GM18870 (cell line): ENCODE data around the gene WDFY2.
A peak's percentile ranks its signal among the peaks of the same experiment; 100 is the strongest.
"Not testable (repeated sequence)": the region's sequence is repeated elsewhere in the genome, so short reads cannot be mapped to it uniquely, and the experiment has no call there.

Experiments
- ATAC-seq: cut with Tn5 transposase; IDR thresholded peaks from one replicate; pipeline ENCODE4 v1.9.1; 2021; ENCODE audit warnings: moderate library complexity; ENCODE audit not compliant: unreplicated experiment

Gene WDFY2, protein sequence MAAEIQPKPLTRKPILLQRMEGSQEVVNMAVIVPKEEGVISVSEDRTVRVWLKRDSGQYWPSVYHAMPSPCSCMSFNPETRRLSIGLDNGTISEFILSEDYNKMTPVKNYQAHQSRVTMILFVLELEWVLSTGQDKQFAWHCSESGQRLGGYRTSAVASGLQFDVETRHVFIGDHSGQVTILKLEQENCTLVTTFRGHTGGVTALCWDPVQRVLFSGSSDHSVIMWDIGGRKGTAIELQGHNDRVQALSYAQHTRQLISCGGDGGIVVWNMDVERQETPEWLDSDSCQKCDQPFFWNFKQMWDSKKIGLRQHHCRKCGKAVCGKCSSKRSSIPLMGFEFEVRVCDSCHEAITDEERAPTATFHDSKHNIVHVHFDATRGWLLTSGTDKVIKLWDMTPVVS

DNA sequence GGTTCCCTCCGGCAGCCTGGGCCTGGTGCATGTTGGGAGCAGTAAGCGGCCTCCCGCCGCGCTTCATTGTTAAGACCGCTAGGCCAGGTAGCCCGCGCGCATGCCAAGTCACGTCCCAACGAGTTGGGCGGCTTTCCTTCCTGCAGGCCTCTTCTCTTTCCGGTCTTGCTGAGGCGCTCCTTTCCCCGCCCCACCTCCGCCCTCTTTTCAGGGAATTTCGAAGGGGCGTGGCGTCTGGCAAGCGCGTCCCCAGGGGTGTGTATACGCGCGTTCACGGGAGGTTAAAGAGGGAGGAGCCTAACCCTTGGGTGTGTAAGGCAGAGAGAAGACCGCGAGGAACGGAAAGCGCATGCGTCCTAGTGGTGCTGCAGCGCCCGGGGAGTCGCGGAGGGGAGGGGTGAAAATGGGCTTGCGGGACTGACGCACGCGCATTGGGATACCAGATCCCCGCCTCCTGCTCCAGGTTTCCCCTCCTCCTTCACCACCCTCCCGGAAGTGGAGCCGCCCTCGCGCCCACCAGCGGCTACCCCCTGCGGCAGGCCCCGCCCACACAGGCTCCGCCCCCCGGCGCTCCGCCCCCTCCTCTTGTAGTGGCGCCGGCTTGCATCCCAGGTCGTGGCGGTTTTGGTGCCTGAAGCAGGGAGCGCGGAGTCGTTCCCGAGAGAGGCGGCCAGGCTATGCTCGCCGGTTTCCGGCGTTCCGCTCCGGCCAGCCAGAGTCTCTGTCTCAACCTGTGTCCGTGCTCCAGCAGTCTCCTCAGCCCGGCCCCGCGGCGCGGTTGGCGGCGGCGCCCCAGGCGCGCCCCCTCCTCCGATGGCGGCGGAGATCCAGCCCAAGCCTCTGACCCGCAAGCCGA lies at the start of gene WDFY2:
Gene WDFY2 (plus strand): TSS at position 588 of the 856 bp plus-strand sequence. CDS start 226 bp downstream, at position 814.
- peak; percentile 77 for ATAC-seq

GRCh38 chr13:51538591-51539179 lies 45.6 kb upstream of the WDFY2 start:
- ATAC-seq: no peak

- ATAC-seq: no peak
Observed at GRCh38 chr13:51539887-51540286, 44.4 kb upstream of the WDFY2 start.

GRCh38 chr13:51541037-51541436 lies 43.2 kb upstream of the WDFY2 start:
- ATAC-seq: no peak

DNA sequence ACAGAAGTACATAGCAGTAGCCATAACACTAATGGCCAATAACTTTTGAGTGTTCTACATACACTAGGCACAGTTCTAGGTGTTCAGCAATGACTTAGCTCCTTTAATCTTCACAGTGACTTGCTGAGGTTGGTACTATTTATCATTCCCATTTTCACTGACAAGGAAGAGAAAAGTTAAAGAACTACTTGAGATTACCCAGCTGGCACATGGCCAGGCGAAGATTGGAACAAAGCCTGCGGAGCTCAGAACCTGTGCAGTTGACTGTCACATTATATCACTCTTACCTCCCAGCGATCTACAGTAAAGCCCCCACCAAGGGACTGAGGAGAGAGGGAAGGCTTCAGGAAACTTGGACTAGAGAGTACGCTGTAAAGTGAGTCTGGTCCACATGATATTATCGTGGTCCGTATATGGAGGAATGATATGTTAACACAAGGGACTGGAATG lies 42.4 kb upstream of the WDFY2 start:
- ATAC-seq: no peak

- no peak for ATAC-seq
Observed at GRCh38 chr13:51542346-51543242, 41.7 kb upstream of the WDFY2 start.

DNA sequence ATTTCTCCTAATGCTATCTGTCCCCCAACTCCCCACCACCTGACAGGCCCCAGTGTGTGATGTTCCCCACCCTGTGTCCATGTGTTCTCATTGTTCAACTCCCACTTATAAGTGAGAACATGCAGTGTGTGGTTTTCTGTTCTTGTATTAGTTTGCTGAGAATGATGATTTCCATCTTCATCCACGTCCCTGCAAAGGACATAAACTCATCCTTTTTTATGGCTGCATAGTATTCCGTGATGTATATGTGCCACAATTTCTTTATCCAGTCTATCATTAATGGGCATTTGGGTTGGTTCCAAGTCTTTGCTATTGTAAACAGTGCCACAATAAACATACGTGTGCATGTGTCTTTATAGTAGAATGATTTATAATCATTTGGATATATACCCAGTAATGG lies 38.8 kb upstream of the WDFY2 start:
- ATAC-seq: not testable (repeated sequence)

- no peak for ATAC-seq
Observed at GRCh38 chr13:51547425-51548176, 36.7 kb upstream of the WDFY2 start.

- ATAC-seq: peak; percentile 71
Observed at GRCh38 chr13:51549050-51549449, 35.2 kb upstream of the WDFY2 start.

GRCh38 chr13:51549593-51549992 lies 34.7 kb upstream of the WDFY2 start:
- ATAC-seq: no peak

- ATAC-seq: no peak
Observed at GRCh38 chr13:51550151-51550550, 34.1 kb upstream of the WDFY2 start.

- ATAC-seq: no peak
Observed at GRCh38 chr13:51551416-51551815, 32.8 kb upstream of the WDFY2 start.

DNA sequence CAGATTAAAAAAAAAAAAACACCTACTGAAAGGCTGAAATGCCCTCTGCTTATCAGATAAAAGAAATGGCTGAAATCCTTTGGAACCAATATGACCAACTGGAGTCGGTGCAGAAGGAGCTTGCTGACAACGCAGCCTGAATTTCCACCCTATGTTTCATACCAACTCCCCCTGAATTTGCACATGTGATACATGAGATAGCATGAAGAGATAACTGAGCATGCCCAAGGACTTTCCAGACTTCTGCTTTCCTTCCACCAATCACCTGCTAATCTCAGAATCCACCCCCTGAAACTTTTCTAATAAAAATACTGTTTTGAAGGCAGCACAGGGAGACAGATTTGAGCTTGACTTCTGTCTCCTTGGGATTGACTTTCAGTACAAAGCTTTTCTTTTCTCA lies 32.2 kb upstream of the WDFY2 start:
- no peak for ATAC-seq

GRCh38 chr13:51553531-51553930 lies 30.7 kb upstream of the WDFY2 start:
- ATAC-seq: no peak

DNA sequence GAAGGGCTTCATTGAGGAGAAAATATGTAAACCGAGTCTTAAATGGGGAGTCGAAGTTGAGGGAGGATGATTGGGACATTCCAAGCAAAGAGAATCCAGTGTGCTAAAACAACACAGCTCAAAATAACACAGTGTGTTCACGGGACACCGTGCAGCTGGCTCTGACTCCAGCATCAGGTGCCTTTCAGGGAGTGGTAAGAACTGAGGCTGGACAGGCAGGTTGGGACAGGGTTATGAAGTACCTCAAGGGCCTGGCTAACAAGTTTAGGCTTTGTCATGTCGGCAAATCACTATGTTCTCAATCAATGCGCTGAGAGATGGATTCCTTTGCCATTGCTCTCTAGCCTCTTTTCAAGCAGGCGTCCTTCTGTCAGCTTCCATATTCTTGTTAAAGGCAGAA lies 27.5 kb upstream of the WDFY2 start:
- no peak for ATAC-seq

GRCh38 chr13:51557438-51557837 lies 26.8 kb upstream of the WDFY2 start:
- no peak for ATAC-seq

GRCh38 chr13:51557875-51558612 lies 26.2 kb upstream of the WDFY2 start:
- no peak for ATAC-seq

GRCh38 chr13:51559946-51560735 lies 24.1 kb upstream of the WDFY2 start:
- no peak for ATAC-seq
